Measurements from ENCODE around the gene TBC1D10A. TPM values are rescaled to one million over a fixed set of nuclear protein-coding genes. Genes with fewer than 3 reads are reported as not detected.

The TBC1D10A gene
- total RNA-seq, 1 experiment from 2014 or later = 12.6 TPM

DNA sequence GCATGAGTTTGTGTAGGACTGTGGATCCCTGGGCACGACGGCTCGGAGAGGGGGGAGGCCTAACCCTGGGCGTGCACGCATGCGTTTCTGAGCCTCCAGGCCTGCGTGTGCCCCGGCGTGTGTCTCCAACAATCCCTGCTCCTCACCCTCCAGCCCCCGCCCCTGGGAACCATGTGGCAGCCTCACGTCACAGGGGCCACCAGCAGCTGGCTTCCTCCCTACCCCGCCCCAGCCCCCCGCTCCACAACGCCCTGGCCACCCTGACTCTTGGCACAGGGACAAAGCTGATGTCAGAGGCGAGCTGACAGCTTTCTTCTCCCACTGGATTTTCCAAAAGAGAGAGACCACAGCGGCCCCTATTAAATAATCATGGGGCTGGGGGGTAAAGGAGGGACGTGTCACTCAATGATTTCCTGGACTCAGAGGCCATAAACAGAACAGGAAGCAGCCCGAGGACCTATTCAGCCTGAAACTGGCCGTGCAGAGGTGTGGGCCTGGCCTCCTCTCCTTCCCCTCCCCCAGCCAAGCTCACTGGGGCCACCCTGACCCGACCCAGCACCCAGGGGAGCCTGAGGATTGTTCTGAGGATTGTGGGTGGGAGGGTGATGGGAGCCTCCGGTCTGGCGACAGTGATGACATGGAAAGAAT is 73.4 kb downstream of the TBC1D10A start:
- POLR2A ChIA-PET (ENCODE audit: unreplicated experiment) = interaction anchor here (0.6 to 0.9 kb wide), 4 partner anchors 18 to 48 kb away, joined by 3 to 8 read pairs (median 4); no protein-coding TSS in a partner anchor
- peak; percentile 83 for DNase-seq

DNA sequence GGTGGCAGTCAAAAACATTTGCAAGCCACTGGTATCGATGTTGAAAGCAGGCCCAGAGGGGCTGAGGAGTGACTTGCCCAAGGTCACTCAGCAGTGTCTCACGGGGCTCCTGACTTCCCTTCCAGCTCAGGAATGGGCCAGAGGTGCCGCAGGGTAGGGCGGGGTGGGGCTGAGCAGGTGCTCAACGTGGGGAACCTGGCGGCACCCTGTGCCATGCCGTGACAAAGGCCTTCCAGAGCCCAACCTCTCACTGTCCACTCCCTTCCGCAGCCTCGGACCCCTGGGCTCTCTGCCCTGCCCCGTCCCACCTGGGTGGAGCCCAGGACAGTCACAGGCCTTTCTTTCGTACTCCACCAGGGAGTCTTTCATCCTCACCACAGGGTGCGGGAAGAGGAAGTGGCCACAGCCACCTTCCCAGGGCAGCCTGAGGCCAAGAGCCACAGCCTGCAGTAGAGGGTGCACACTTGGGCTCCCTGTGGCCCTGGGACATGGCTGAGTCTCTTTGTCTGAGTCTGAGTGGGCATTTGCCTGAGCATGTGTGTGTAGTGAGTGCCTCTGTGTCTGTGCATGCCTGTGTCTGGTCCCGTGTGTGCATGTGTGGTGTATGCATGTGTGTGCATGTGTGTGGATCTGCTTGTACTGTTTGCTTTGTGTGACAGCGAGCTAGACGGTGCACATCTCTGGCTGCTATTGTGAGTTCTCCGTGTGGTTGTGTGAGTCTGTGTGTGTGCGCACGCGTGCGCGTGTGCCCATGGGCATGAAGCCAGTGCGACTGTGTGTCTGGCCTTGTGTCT is 74.1 kb downstream of the TBC1D10A start:
- Histone ChIP-seq H3K79me2 (ENCODE audit: low read length) (peaks cover 98% of the 10 kb centered on the region), H3K4me1 (ENCODE audit: insufficient read depth, low read length) (peaks cover 85% of the 10 kb centered on the region), H2AFZ (ENCODE audit: low read length) (no peak overlapping the region), H3K9me3 (ENCODE audit: low read length) (no peaks in the 10 kb centered on the region), H3K27ac (ENCODE audit: low read length) (peak overlapping the region; percentile 99), H3K9ac (ENCODE audit: low read length) (peak overlapping the region; percentile 100), H3K9me2 (replicated peaks; ENCODE audit: low read length) (no peaks in the 10 kb centered on the region), H3F3A (ENCODE audit: low read length, unreplicated experiment) (peaks cover 5% of the 10 kb centered on the region), H3K27me3 (ENCODE audit: low read length) (no peaks in the 10 kb centered on the region), H3K36me3 (ENCODE audit: low read depth, low read length) (peaks cover 26% of the 10 kb centered on the region), H3K4me2 (ENCODE audit: low read length) (peak overlapping the region; percentile 32), H3K4me3 (ENCODE audit: low read length) (0 out of 2 replicates have a peak overlapping the region, but pooled peaks have one; percentile 7), H4K20me1 (ENCODE audit: low read length) (no peaks in the 10 kb centered on the region)
- peak; percentile 86 for DNase-seq
- no peak for TF ChIP-seq EZH2phosphoT487 (IDR thresholded peaks at IDR 0.05; ENCODE audit: borderline replicate concordance, low read length)
- TF ChIP-seq, protein P1, sequence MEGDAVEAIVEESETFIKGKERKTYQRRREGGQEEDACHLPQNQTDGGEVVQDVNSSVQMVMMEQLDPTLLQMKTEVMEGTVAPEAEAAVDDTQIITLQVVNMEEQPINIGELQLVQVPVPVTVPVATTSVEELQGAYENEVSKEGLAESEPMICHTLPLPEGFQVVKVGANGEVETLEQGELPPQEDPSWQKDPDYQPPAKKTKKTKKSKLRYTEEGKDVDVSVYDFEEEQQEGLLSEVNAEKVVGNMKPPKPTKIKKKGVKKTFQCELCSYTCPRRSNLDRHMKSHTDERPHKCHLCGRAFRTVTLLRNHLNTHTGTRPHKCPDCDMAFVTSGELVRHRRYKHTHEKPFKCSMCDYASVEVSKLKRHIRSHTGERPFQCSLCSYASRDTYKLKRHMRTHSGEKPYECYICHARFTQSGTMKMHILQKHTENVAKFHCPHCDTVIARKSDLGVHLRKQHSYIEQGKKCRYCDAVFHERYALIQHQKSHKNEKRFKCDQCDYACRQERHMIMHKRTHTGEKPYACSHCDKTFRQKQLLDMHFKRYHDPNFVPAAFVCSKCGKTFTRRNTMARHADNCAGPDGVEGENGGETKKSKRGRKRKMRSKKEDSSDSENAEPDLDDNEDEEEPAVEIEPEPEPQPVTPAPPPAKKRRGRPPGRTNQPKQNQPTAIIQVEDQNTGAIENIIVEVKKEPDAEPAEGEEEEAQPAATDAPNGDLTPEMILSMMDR (conservative IDR thresholded peaks at IDR 0.05; ENCODE audit: low read depth, low read length) = no peak
- no peak for TF ChIP-seq EZH2 (IDR thresholded peaks at IDR 0.05; ENCODE audit: low read length, unreplicated experiment)
- BruUV-seq (replicated peaks) = TSS peak; percentile 47
- ATAC-seq = peak; percentile 32
- CTCF ChIA-PET = interaction anchor here (0.5 to 0.6 kb wide), 2 partner anchors 43 to 66 kb away, joined by 3 to 7 read pairs; no protein-coding TSS in a partner anchor
- intact Hi-C loops (cut with micrococcal nuclease) = loop anchor here (1.0 to 2.0 kb wide), 2 partner anchors 42 to 56 kb away; no protein-coding TSS in a partner anchor
- POLR2A ChIA-PET (ENCODE audit: unreplicated experiment) = interaction anchor here (0.6 to 0.9 kb wide), 4 partner anchors 35 to 71 kb away, joined by 3 to 11 read pairs (median 3); no protein-coding TSS in a partner anchor

More for the DNA sequence above, 73.4 kb downstream of the TBC1D10A start:
- H2AFZ ChIP-seq (ENCODE audit: low read length) = no peak overlapping the region
- ATAC-seq = peak; percentile 2
- TF ChIP-seq EZH2 (IDR thresholded peaks at IDR 0.05; ENCODE audit: low read length, unreplicated experiment) (no peak), EZH2phosphoT487 (IDR thresholded peaks at IDR 0.05; ENCODE audit: borderline replicate concordance, low read length) (peak; percentile 87)
- TF ChIP-seq, protein P1 (conservative IDR thresholded peaks at IDR 0.05; ENCODE audit: low read depth, low read length) = no peak
- peaks cover 5% of the 10 kb centered on the region for H3F3A ChIP-seq (ENCODE audit: low read length, unreplicated experiment)
- BruUV-seq (replicated peaks) = no TSS peak
- H3K4me3 ChIP-seq (ENCODE audit: low read length) = peak overlapping the region; percentile 75; the same call in 1 of the 2 replicates
- H3K9ac ChIP-seq (ENCODE audit: low read length) = peak overlapping the region; percentile 100
- CTCF ChIA-PET = no interaction called here
- H3K36me3 ChIP-seq (ENCODE audit: low read depth, low read length) = peaks cover 26% of the 10 kb centered on the region
- no peaks in the 10 kb centered on the region for H4K20me1 ChIP-seq (ENCODE audit: low read length)
- H3K4me2 ChIP-seq (ENCODE audit: low read length) = peak overlapping the region; percentile 98
- peaks cover 86% of the 10 kb centered on the region for H3K4me1 ChIP-seq (ENCODE audit: insufficient read depth, low read length)
- peak overlapping the region; percentile 99 for H3K27ac ChIP-seq (ENCODE audit: low read length)
- peaks cover 98% of the 10 kb centered on the region for H3K79me2 ChIP-seq (ENCODE audit: low read length)
- H3K27me3 ChIP-seq (ENCODE audit: low read length) = no peaks in the 10 kb centered on the region
- intact Hi-C loops (cut with micrococcal nuclease) = loop anchor here (1.0 to 2.0 kb wide), 2 partner anchors 43 to 57 kb away; no protein-coding TSS in a partner anchor
- H3K9me3 ChIP-seq (ENCODE audit: low read length) = no peaks in the 10 kb centered on the region
- H3K9me2 ChIP-seq (replicated peaks; ENCODE audit: low read length) = no peaks in the 10 kb centered on the region

All from PC-3 (cell line).